CD4-positive, alpha-beta T cell treated with Interleukin-15 for 1 hour (primary cell): ENCODE measurements around the gene NFE2L1.
"Not testable (repeated sequence)": the region's sequence is repeated elsewhere in the genome, so short reads cannot be mapped to it uniquely, and the experiment has no call there.

ENCODE experiments used
- DNase-seq: peaks from one replicate; pipeline ENCODE4 v3.0.0-alpha.2; 2020

The NFE2L1 gene

DNA sequence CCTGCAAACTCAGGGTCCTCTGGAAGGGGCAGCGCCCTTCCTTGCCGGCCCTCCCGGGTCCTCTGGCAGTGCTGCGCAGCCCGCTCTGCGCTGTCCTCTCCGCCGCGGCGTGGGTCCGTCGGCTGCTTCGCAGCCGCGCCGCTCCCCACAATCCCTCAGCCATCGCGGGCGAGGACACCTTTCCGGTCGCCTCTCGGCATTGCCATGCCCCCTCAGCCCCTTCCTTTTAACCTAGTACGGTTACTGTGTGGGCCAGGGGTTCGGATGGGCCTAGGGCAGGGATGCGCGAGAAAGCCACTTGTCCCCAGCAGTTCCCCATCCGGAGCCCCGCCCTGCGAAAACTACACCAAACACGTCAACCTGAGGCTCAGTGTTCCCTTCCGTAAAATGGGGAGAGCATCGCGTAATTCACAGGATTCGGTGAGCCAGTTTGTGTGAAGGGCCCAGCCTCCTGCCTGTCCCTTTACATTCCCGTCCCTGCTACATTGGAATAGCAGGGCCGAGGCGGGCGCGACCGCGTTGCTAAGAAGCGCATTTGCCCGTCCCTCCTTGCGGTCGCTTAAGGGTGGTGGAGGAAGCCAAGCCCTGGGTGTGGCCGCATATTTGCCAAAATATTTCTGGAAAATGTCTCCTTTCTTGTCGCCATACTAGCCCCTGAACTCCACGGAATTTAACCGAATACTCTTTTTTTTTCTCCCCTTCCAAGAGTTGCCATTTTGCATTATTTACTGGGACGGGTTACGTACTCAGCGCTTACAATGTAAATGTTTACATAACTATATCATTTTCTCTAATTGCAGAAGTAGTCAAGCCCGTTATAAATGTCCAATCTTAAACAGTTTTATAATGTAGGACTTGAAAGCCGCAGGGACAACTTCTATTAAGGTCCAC, 23.8 kb upstream of the NFE2L1 start:
- peak; percentile 37 for DNase-seq

- peak; percentile 97 for DNase-seq
Observed at GRCh38 chr17:48025040-48025903, 22.9 kb upstream of the NFE2L1 start.

DNA sequence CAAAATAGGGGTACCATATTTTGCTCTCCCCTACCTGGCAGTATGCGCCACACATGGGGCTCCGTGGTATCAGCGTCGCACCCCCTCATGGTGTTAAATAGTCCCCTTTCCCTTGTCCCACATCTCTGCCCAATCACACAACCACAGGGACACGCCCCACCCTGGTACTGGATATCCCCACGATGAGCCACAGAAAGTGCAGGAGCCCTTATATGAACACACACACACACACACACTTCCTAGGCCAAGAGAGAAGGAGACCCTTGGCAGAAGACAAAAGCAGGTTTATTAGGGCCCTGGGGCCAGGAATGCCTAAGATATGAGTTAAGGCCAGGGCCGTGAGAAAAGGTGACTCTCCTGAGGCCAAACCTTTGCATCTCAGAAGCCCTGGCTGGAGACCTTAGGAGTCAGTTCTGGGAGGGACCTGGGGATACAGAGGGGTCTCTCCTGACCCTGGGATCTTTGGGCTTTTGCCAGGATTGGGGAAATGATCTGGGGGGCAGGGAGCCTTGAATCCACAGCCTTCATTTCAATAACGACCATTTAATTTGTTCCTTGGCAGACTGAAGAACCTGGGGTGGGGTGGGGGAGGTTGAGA, 22.2 kb upstream of the NFE2L1 start:
- DNase-seq = no peak

DNA sequence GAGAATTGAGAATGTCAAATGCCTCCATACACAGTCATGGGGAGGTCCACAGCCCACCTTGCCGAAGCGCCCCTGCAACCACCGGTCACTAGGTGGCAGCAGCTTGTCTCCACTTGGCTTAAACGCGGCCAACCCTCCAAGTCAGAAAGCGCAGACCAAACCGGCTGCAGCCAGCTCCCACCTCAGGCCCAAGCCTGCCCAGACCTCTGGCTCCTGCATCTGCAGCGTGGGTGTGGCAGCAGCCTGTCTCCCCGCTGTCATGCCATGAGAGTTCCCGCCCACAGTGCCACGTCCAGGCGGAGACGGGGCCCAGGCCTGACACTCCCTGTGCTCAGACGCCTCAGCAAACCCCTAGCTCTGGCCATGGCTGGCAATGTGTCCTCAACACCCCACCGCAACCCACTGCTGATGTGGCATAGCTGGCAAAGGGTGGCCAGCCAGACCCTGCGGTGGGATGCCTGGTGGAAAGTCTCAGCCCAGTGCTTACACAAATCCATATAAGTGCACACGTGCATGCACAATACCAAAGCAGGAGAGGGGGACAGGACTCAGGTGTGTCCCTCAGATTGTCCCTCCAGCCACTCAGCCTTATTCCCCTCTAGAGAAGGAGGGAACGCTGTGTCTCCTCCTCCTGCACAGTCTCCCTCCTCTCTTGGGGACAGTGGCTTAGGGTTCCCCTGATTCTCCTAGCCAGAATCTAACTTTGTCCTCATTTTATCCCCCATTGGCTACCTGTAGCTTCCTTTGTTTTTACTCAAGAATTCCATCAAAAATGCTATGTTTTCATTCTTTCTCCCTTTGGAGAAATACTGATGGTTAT, 21.4 kb upstream of the NFE2L1 start:
- peak; percentile 73 for DNase-seq

DNA sequence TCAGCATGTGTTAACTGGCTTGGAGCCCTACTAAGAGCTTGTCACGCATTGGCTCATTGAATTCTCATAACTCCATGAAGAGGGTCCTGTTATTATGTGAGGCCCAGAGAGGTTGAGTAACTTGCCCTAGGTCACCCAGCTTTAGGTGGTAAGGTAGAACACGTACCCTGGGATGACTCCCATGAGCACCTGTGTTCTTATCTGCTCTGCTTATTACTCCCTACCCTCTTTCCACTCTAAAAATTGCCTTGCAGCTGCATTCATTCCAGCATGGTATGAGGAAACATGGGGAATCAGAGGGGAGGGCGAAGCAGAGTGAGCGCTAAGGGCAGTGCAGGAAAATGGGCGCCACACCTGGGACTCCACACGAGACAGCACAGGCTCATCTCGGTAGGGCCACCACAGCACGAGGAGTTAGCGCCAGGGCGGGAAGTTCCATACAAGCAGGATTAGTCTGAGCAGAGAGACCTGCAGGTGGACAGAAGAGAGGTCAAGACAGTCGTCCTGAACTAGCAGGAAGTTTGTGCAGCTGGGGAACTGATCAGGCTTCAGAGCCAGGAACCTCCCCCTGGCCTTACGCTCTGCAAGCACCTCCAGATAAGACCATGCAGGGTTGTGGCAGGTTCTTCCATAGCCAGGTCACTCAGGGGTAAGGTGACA, 20.7 kb upstream of the NFE2L1 start:
- no peak for DNase-seq

GRCh38 chr17:48028736-48029135, 19.4 kb upstream of the NFE2L1 start:
- DNase-seq = no peak

- DNase-seq = no peak
Observed at GRCh38 chr17:48030531-48030930, 17.6 kb upstream of the NFE2L1 start.

DNA sequence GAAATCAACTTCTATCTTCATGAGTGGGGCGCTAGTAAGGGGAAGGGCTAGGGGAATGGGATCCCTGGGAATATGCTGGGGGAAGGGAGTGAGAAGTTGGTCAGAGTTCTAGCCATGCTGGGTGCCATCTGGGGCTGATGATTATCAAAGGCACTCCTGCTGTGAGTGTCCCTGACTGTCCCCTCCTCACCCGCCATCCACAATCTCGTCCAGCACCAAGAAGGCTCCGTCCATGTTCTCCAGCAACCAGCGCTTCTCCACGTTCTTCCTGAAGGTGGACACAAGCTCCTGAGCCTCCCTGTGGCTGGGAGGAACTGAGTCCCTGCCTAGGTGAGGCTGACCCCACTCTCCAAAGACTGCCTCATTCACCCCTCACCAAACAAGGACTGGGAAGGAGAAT, 16.2 kb upstream of the NFE2L1 start:
- DNase-seq = no peak

DNA sequence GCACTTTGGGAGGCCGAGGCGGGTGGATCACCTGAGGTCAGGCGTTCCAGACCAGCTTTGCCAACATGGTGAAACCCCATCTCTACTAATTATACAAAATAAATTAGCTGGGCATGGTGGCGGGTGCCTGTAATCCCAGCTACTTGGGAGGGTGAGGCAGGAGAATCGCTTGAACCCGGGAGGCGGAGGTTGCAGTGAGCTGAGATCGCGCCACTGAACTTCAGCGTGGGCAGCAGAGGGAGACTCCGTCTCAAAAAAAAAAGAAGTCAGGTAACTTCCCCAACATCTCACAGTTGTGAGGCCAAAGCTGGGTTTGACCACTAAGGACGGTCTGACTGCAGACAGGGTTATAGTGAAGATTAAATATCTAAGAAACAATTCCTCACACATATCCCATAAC, 13.4 kb upstream of the NFE2L1 start:
- DNase-seq = not testable (repeated sequence)

- DNase-seq = no peak
Observed at GRCh38 chr17:48036693-48037035, 11.5 kb upstream of the NFE2L1 start.

- DNase-seq = peak; percentile 70
Observed at GRCh38 chr17:48037036-48037837, 10.9 kb upstream of the NFE2L1 start, which contains the start of gene COPZ2. COPZ2 (minus strand) TSS chr17:48037797; CDS start chr17:48037777, 20 bp downstream.

- no peak for DNase-seq
Observed at GRCh38 chr17:48037838-48038323, 10.3 kb upstream of the NFE2L1 start.

GRCh38 chr17:48038687-48039086, 9.5 kb upstream of the NFE2L1 start:
- no peak for DNase-seq

DNA sequence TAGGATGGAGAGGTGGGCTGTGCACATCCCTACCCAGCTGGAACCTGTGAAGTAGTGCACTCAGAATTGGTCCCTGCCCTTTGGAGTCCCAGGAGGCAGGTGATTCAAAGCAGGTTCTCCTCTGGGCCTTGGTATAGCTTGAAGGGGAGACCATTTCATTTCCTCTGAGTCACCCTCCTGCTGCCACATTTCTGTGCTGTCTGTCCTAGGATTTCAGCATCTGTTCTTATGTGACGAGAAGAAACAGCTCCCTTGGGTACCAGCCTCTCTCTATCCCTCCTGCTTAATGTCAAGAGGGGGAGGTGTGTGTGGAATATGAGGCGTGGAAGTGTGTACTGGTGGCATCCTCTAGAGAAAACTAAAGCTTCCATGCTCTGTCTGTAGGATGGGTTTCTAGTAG, 5.0 kb upstream of the NFE2L1 start:
- DNase-seq = no peak

DNA sequence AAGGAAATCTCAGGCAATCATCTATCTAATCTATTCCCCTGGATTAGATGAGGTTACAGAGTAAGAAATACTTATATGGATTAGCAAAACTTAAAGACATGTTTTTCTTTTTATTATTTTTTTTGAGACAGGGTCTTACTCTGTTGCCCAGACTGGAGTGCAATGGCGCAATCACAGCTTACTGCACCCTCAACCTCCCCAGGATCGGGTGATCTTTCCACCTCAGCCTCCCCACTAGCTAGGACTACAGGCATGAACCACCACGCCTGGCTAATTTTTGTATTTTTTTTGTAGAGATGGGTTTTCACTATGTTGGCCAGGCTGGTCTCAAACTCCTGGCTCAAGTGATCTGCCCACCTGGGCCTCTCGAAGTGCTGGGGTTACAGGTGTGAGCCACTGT, 3.3 kb upstream of the NFE2L1 start:
- no peak for DNase-seq

DNA sequence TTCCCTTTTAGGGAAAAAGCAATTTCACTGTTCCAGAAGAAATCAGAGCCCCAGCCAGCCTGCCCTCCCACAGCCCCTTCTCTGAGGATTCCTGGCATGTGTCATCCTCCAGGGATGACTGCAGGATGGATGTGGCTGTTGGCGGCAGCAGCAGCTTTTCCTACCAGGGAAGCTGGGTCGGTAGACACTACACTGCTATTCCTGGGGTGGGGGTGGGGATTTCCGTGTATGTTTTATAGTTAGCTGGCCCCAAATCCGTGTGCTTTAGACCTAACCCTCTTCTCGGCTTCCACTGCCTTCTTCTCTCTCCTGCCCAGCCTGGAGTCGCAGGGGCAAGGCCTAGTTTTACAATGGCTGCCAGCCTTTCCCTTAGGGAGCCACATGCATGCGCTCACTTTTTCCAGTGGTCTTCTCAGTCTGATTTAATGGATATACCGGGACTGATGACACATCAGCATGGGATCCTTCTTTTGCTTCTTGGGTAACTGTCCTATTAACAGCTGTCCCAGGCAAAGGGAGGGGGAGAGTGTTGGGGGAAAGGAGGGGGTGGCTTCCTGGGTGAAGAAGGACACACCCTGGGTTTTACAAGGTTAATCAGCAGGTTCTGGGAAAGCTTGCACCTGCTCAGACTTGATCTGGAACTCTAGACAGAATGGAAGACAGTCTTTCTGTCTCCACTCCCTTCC, 2.7 kb upstream of the NFE2L1 start:
- DNase-seq = no peak

- DNase-seq = no peak
Observed at GRCh38 chr17:48046296-48046695, 1.9 kb upstream of the NFE2L1 start.

- DNase-seq = no peak
Observed at GRCh38 chr17:48047113-48047740, 932 bp upstream of the NFE2L1 start.

GRCh38 chr17:48048384-48049126, 396 bp downstream of the NFE2L1 start:
- peak; percentile 44 for DNase-seq
